Gastrocnemius medialis (tissue), 4 donors: ENCODE data around the gene OTULIN. TPM values are rescaled to one million over a fixed set of nuclear protein-coding genes. Genes with fewer than 3 reads are reported as not detected.

Experiments used
- ATAC-seq, 2 donors: fragments of 150-250 bp; one replicate each; pipeline ENCODE4 v1.9.1; 2016
- DNase-seq, 2 donors: peaks; one replicate each; pipeline ENCODE4 v3.0.0-alpha.2; 2019
- H3K27ac ChIP-seq, 4 donors: fragments of 200-600 bp; sonication (generic); 1 replicate in 1 of 4; 2 replicates in 3 of 4; pipeline ENCODE4 v1.5.1; 2016 to 2018; ENCODE audit warnings: mild to moderate bottlenecking in 2 of 4, moderate library complexity in 1 of 4
- H3K27me3 ChIP-seq, 3 donors: fragments of 200-600 bp; sonication (generic) in 2 of 3; 1 replicate in 1 of 3; 2 replicates in 2 of 3; pipeline versions ENCODE4 v1.5.1 to v1.6.0; 2016 to 2019; ENCODE audit warnings: mild to moderate bottlenecking in 1 of 3, moderate library complexity in 1 of 3
- H3K36me3 ChIP-seq, 2 donors: fragments of 200-600 bp; sonication (generic) in 1 of 2; one replicate each; pipeline ENCODE4 v1.5.1; 2017 to 2018
- H3K4me1 ChIP-seq, 2 donors: fragments of 200-600 bp; sonication (generic) in 1 of 2; one replicate each; pipeline ENCODE4 v1.5.1; 2016 to 2017; ENCODE audit warnings: mild to moderate bottlenecking in 2 of 2
- H3K4me3 ChIP-seq, 4 donors: fragments of 200-600 bp; sonication (generic) in 3 of 4; 1 replicate in 1 of 4; 2 replicates in 3 of 4; pipeline ENCODE4 v1.5.1; 2016 to 2019; ENCODE audit warnings: mild to moderate bottlenecking in 2 of 4
- H3K9me3 ChIP-seq, 3 donors: fragments of 200-600 bp; sonication (generic) in 2 of 3; 1 replicate in 1 of 3; 2 replicates in 2 of 3; pipeline ENCODE4 v1.5.1; 2016 to 2019
- POLR2A ChIP-seq, 2 donors: fragments of 450-650 bp; IDR thresholded peaks; one replicate each; pipeline ENCODE4 v1.6.1; 2017; ENCODE audit warnings: antibody characterized with exemption in 2 of 2, mild to moderate bottlenecking in 2 of 2, moderate library complexity in 2 of 2
- in situ Hi-C, 4 donors: fragments of 200-750 bp; cut with MboI; loops; one replicate each; pipeline versions ENCODE4 v1.15.0 to v1.8.0; 2017; ENCODE audit warnings: low sequenced_read_pairs in 4 of 4
- intact Hi-C: fragments of 100-400 bp; cut with DNase I; formaldehyde crosslinking; loops from one replicate; pipeline ENCODE4 v1.15.1; 2023; ENCODE audit warnings: low total_unique reads
- total RNA-seq, 4 donors: library from RNA; depleted of rRNA; stranded (reverse); fragments of >200 nt; gene quantifications; one replicate each; pipeline versions ENCODE4 v1.1.0 to v1.2.3, GENCODE V29; 2016
- TF ChIP-seq, protein P1 (sequence below), 5 experiments: fragments of 450-650 bp in 3 of 5; fragments of 200-600 bp in 2 of 5; sonication (generic) in 2 of 5; IDR thresholded peaks in 4 of 5; conservative IDR thresholded peaks in 1 of 5; 1 replicate in 4 of 5; 2 replicates in 1 of 5; pipeline ENCODE4 v1.5.1; 2016 to 2019; ENCODE audit warnings: antibody characterized with exemption in 5 of 5, mild to moderate bottlenecking in 3 of 5, moderate library complexity in 3 of 5

Gene OTULIN
- total RNA-seq, 4 donors from 2014 or later, result 15.1 to 28.3 (median 20.2) TPM

GRCh38 chr5:14721990-14722656 lies 57.6 kb downstream of the OTULIN start:
- in situ Hi-C loops (loop anchor here in 2 of 4 donors (10.0 kb wide), 1 partner anchor 283 kb away; no protein-coding TSS in a partner anchor), intact Hi-C loops (no loop called here)
- ATAC-seq, result no peak
- DNase-seq, result no peak
- Histone ChIP-seq H3K27ac (no peak overlapping the region), H3K27me3 (no peaks in the 10 kb centered on the region), H3K4me3 (no peak overlapping the region), H3K4me1 (peaks cover 20 to 27% of the 10 kb centered on the region in 2 donors), H3K36me3 (no peaks in the 10 kb centered on the region), H3K9me3 (no peaks in the 10 kb centered on the region)
- TF ChIP-seq, protein P1, sequence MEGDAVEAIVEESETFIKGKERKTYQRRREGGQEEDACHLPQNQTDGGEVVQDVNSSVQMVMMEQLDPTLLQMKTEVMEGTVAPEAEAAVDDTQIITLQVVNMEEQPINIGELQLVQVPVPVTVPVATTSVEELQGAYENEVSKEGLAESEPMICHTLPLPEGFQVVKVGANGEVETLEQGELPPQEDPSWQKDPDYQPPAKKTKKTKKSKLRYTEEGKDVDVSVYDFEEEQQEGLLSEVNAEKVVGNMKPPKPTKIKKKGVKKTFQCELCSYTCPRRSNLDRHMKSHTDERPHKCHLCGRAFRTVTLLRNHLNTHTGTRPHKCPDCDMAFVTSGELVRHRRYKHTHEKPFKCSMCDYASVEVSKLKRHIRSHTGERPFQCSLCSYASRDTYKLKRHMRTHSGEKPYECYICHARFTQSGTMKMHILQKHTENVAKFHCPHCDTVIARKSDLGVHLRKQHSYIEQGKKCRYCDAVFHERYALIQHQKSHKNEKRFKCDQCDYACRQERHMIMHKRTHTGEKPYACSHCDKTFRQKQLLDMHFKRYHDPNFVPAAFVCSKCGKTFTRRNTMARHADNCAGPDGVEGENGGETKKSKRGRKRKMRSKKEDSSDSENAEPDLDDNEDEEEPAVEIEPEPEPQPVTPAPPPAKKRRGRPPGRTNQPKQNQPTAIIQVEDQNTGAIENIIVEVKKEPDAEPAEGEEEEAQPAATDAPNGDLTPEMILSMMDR (IDR thresholded peaks at IDR 0.05 in 4 of 5, conservative IDR thresholded peaks at IDR 0.05 in 1 of 5), result no peak
- TF ChIP-seq POLR2A (IDR thresholded peaks at IDR 0.05), result no peak

- no peaks in the 10 kb centered on the region for H3K27me3 ChIP-seq
- intact Hi-C loops, result no loop called here
- in situ Hi-C loops, result loop anchor here in 2 of 4 donors (10.0 kb wide), 1 partner anchor 282 kb away; no protein-coding TSS in a partner anchor
- no peak for TF ChIP-seq POLR2A (IDR thresholded peaks at IDR 0.05)
- TF ChIP-seq, protein P1 (IDR thresholded peaks at IDR 0.05 in 4 of 5, conservative IDR thresholded peaks at IDR 0.05 in 1 of 5), result no peak
- no peaks in the 10 kb centered on the region for H3K9me3 ChIP-seq
- H3K36me3 ChIP-seq, result no peaks in the 10 kb centered on the region
- ATAC-seq (no peak), DNase-seq (no peak)
- H3K4me1 ChIP-seq, result peaks cover 28 to 33% of the 10 kb centered on the region in 2 donors
- peak overlapping the region in 2 of 4 donors; percentile 2 to 15 for H3K27ac ChIP-seq
- H3K4me3 ChIP-seq, result no peak overlapping the region
Observed at GRCh38 chr5:14722923-14723322, 58.4 kb downstream of the OTULIN start.

DNA sequence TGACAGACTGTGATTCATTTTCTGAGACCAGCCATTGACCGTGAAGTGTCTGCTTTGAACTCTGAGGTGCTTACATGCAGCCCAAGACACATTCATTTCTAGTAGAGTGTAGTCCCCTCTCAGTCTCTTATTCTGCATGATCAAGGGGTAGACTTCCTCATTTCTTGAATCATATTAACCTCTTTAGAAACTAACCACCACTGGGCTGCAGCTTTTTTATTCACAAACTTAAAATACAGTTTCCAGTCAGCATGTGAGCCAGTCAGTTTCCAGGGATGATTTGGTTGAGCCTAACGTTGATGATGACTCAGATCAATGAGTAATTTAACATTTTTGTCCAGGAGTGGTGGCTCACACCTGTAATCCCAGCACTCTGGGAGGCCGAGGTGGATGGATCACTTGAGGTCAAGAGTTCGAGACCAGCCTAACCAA lies 59.2 kb downstream of the OTULIN start:
- in situ Hi-C loops (loop anchor here in 2 of 4 donors (10.0 kb wide), 1 partner anchor 281 kb away; no protein-coding TSS in a partner anchor), intact Hi-C loops (no loop called here)
- Histone ChIP-seq H3K27me3 (no peaks in the 10 kb centered on the region), H3K4me3 (no peak overlapping the region), H3K4me1 (peaks cover 36 to 41% of the 10 kb centered on the region in 2 donors), H3K27ac (peak overlapping the region in 2 of 4 donors; percentile 81 to 88), H3K36me3 (no peaks in the 10 kb centered on the region), H3K9me3 (no peaks in the 10 kb centered on the region)
- ATAC-seq (no peak), DNase-seq (no peak)
- TF ChIP-seq, protein P1 (IDR thresholded peaks at IDR 0.05 in 4 of 5, conservative IDR thresholded peaks at IDR 0.05 in 1 of 5), result no peak
- TF ChIP-seq POLR2A (IDR thresholded peaks at IDR 0.05), result no peak

DNA sequence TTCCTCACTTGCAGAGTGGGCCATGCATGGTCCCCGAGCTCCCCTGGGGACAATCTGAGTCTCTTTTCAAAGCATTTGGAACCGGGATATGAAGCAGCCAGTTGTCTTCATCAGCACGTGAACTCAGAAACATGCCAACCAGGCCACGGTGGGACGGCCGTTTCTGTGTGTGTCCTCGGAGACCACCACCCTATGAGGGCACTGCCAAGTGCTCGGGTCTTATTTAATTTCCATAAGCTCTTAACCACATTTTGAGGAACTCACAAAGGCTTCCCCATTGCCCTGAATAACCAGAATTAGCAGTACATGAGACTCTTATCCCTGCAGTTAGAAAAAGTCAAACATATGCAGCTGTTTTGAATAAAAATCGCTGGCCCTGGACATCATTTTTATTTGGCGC lies 60.1 kb downstream of the OTULIN start:
- Histone ChIP-seq H3K27me3 (no peaks in the 10 kb centered on the region), H3K4me3 (no peak overlapping the region), H3K36me3 (no peaks in the 10 kb centered on the region), H3K9me3 (no peaks in the 10 kb centered on the region), H3K4me1 (peaks cover 39 to 44% of the 10 kb centered on the region in 2 donors), H3K27ac (peak overlapping the region; percentile 77 to 88 (median 83))
- in situ Hi-C loops (loop anchor here (10.0 to 25.0 kb wide), 2 partner anchors 138 to 280 kb away; partner anchors contain the start of gene ANKH (in 2 of the 4)), intact Hi-C loops (loop anchor here (5.0 kb wide), 1 partner anchor 98 kb away; no protein-coding TSS in a partner anchor)
- TF ChIP-seq POLR2A (IDR thresholded peaks at IDR 0.05), result no peak
- DNase-seq (no peak), ATAC-seq (no peak)
